ENCODE results near the gene SORCS2.

SORCS2 gene

GRCh38 chr4:7744142-7744804 is 551.9 kb downstream of the SORCS2 start:
- DNase-seq (ENCODE audit: low read depth in 2 of 2), result no peak

- DNase-seq (ENCODE audit: low read depth in 2 of 2), result no peak
Observed at GRCh38 chr4:7745301-7745885, 553.1 kb downstream of the SORCS2 start.

- DNase-seq (ENCODE audit: low read depth in 2 of 2), result no peak
Observed at GRCh38 chr4:7746351-7747061, 554.2 kb downstream of the SORCS2 start.

DNA sequence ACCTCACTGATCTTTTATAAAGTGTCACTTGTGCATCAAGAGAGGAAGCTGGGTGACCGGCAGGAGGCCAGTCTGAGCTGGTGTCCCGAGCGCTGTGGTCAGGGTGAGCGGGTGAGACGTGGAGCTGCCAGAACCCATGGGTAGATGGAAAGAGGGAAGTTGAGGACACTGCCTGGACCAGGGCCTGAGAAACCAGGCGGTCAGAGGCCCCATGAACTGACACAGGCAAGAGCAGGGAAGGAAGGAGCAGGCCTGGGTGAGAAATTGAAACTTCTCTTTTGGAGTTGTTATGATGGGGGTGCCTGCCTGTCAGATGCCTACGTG is 554.7 kb downstream of the SORCS2 start:
- DNase-seq (ENCODE audit: low read depth in 2 of 2), result no peak

DNA sequence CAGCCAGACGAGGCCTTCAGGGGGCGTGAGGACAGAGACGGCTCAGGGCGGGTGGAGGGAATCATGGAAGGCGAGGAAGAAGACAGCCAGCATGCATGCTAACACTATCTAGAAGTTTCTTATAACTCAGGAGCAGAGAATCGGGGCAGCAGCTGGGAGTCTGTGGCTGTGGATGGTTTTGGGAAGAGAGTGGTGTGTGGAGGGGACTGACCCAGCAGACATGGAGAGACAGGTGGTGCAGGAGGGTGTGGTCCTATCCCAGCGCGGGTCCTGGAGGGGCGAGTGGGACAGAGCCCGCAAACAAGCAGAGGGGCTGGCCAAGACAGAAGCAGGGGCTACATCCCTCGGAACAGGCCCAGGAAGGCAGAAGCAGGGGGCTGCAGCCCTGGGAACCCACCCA is 555.2 kb downstream of the SORCS2 start:
- DNase-seq (ENCODE audit: low read depth in 2 of 2), result no peak

- no peak for DNase-seq (ENCODE audit: low read depth in 2 of 2)
Observed at GRCh38 chr4:7750523-7750922, 558.2 kb downstream of the SORCS2 start.

DNA sequence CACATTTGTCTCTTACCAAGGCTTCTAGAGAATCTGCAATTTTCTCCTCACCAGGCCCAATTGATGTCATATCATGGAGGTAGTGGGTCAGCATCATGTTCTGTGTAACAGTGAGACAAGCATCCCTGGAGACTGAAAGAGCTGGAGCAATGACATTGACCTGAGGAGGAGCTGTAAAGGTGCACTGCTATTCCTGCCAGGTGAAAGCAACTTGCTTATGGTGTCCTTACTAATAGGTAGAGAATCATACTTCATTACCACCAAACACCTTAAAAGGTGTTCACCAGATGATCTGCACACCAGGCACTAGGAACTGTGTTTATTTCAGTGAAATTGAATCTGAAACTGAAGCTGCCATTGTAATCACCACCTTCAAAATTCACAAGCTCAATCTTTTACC is 558.6 kb downstream of the SORCS2 start:
- no peak for DNase-seq (ENCODE audit: low read depth in 2 of 2)

DNA sequence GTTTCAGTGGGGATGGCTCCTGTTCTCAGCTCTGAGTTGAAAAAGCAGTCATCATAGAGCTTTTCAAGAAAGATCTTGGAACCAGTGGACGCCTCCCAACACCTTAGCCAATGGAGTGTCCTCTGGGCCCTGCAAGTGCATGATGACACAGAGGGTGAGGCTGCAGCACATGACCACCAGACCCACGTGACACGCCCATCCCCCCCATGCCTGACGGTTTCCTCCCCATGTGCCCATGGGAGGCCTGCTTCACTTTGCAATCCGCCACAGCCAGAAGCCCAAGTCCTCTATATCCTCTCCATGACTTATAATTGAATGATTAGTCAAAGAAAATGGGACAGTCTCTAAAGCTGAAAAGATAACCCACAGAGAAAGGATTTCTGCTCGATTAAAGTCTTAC is 560.3 kb downstream of the SORCS2 start:
- DNase-seq (ENCODE audit: low read depth in 2 of 2), result no peak

DNA sequence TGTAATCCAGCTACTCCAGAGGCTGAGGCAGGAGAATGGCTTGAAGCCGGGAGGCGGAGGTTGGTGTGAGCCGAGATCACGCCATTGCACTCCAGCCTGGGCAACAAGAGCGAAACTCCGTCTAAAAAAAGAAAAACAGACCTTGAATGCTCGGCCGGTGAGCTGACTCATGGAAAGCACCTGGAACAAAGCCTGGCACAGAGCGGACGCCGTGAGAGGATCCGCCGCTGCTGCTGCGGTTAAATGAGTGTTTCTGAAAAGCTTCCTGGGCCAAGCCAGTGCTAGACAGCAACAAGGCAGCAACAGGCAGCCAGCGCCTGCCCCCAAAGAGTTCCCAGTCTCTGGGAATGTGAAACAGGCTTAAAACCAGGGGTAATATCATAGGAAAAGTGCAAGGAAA is 560.9 kb downstream of the SORCS2 start:
- DNase-seq (ENCODE audit: low read depth in 2 of 2), result no peak

DNA sequence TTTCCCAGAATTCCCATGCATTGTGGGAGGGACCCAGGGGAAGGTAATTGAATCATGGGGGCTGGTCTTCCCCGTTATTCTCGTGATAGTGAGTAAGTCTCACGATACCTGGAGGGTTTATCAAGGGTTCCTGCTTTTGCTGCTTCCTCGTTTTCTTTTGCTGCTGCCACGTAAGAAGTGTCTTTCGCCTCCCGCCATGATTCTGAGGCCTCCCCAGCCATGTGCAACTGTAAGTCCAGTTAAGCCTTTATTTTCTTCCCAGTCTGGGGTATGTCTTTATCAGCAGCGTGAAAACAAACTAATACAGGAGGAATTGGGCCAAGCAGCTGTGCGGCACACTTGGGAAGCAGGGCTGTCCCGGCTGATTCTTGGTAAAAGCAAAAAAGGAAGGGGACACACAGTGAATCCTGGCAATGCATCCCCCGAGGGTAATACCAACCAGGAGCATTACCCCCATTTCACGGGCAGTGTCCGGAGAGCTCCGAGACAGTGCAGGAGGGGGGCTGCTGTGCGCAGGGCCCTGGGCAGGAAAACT is 561.7 kb downstream of the SORCS2 start:
- DNase-seq (ENCODE audit: low read depth in 2 of 2), result no peak

- no peak for DNase-seq (ENCODE audit: low read depth in 2 of 2)
Observed at GRCh38 chr4:7754565-7755262, 562.4 kb downstream of the SORCS2 start.

GRCh38 chr4:7755561-7755960 is 563.2 kb downstream of the SORCS2 start:
- DNase-seq (ENCODE audit: low read depth in 2 of 2), result no peak

GRCh38 chr4:7756071-7756470 is 563.7 kb downstream of the SORCS2 start:
- DNase-seq (ENCODE audit: low read depth in 2 of 2), result no peak

DNA sequence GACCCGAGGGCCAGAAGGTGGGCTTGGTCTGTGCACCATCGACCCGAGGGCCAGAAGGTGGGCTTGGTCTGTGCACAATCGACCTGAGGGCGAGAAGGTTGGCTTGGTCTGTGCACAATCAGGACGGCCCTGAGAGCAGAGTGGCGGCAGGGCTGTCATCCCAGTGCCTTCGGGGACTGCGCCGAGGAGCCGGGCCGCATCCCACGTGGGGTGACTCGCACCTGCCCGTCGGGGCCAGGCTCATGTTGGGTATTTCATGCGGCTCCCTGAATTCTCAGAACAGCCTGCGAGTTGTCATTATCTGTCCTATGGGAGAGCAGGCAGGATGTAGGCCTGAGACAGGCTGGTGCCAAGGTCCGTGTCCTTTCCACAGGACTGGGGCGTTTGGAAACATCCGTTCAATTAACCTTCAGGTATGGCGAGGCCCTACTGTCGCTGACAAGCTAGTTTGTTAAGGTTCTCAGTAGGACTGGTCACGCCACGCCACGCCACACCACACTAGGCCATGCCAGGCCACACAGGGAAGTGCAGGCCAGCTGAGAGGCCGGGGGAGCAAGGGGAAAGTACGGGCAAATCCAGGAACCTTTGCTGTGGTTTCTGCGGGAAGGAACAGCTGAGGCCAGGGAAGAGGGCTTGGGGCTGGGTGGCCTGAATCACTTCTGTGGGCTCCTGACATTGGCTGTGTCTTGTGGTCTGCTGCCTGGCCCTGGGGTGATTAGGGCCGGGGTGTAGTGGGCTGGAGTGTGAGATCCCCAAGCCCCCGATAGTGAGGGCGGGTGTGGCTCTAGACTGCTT is 564.4 kb downstream of the SORCS2 start:
- no peak for DNase-seq (ENCODE audit: low read depth in 2 of 2)

- no peak for DNase-seq (ENCODE audit: low read depth in 2 of 2)
Observed at GRCh38 chr4:7757501-7758471, 565.4 kb downstream of the SORCS2 start.

DNA sequence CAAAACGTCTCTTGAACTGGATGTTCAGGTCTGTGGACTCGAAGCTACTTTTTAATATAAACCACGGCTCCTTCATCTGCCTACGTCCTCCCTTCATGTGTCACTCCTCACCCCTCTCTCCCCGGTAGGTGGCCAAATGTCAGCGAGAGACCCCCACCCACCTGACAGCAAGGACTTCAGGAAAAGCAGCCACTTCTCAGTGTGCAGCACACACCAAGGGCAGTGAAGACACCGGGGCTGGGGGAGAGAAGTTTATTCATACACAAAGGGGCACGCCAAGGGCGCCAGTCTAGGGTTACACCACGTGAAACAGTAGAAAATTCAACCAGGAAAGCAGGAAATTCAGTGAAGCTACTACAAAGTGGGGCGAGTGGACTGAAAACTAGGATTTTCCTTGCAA is 566.1 kb downstream of the SORCS2 start:
- no peak for DNase-seq (ENCODE audit: low read depth in 2 of 2)

DNA sequence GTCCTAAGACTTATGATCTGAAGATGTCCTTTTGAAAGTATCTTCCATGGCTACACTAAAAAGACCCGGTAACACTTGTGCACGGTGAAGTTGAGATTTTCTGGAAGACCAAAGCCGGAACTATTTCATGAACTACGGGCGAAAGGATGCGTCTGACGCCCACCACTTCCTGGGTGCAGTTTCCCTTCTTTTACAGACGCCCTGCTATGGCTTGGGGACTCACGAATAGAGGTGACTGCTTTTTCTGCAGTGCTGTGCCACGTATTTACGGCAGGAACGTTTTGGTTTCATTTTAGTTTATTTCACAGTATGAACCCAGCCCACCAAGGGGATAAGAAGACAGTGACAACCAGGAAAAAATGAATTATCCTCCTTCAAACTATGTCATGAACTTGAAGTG is 566.9 kb downstream of the SORCS2 start:
- DNase-seq (ENCODE audit: low read depth in 2 of 2), result peak; percentile 49 to 56

DNA sequence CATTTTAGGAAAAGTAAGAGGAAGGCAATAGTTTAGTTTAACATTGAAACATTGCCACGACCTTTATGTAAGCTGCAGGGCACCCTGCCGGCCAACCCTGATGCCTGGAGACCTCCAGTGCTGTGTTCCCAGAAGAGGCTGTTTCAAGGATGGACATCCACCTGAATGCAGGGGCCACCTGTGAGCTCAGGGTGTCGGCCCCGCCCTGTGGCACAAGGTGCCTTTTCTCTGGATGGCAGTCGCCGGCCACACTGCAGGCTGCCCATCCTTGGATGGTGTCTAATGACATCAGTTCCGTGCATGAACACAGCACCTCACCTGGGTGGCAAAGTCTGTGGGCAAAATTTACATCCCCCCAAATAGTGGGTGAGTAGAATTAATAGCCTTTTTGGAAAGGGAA is 567.3 kb downstream of the SORCS2 start:
- no peak for DNase-seq (ENCODE audit: low read depth in 2 of 2)

GRCh38 chr4:7760228-7760627 is 567.9 kb downstream of the SORCS2 start:
- DNase-seq (ENCODE audit: low read depth in 2 of 2), result no peak

GRCh38 chr4:7760706-7761105 is 568.4 kb downstream of the SORCS2 start:
- no peak for DNase-seq (ENCODE audit: low read depth in 2 of 2)

GRCh38 chr4:7761312-7761711 is 569.0 kb downstream of the SORCS2 start:
- DNase-seq (ENCODE audit: low read depth in 2 of 2), result no peak
